Activated T-helper 1 cell treated with Interleukin-2 at 50 U/mL for 16 hours (primary cell): ENCODE data around the gene SPG7.
A peak's percentile ranks its signal among the peaks of the same experiment; 100 is the strongest.
"Not testable (repeated sequence)": the region's sequence is repeated elsewhere in the genome, so short reads cannot be mapped to it uniquely, and the experiment has no call there.

Experiments
- DNase-seq: peaks from one replicate; pipeline ENCODE4 v3.0.0-alpha.2; 2020; ENCODE audit warnings: low read depth

Gene SPG7

DNA sequence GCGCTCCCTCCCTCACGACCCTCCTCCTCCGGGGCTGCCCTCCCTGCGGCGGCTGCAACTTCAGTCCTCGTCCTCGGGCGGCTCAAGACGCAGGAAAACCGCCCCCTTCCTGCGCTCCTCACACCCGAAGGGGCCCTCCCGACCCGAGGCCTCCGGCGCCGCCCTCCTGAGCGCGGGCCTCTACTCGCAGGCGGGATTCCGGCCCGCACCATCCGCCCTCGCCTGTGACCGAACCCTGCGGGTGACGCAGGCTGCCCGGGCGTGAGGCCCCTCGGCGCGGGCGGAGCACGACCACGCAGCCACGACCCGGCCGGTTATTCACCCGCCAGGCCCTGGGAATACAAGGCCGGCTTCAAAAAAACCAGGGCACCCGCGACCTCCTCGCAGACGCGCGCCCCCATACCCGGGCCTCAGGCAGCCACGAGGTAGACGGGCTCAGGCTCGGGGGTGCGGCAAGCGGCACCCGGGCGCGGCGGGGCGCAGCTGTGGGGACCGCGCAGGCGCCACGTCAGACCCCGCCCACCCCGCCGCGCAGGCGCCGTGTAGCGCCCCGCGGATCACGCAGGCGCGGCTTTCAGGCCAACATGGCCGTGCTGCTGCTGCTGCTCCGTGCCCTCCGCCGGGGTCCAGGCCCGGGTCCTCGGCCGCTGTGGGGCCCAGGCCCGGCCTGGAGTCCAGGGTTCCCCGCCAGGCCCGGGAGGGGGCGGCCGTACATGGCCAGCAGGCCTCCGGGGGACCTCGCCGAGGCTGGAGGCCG is at the start of gene SPG7:
Gene SPG7, plus strand, starts transcription at position 570 of the 757 bp plus-strand sequence. Its CDS starts 15 bp downstream, at position 585.
- peak; percentile 91 for DNase-seq

DNA sequence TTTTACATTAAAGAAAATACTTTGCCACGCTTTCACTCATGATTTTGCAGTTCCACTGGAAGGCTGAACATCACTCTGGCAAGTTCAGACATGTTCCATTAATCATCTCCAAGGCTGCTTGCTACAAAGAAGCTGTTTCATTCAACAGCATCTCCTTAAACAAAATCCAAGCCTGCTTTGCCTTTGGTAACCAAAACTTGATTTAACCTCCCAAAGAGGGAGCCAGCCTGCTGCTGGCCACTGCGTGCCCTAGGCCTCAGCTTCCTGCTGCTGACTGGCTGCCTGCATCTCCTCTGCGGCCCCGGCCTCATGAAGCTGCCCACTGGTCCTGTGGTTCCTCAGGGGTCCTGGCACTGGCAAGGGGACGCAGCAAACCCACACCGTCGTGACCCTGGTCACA is 49.7 kb upstream of the SPG7 start:
- no peak for DNase-seq

DNA sequence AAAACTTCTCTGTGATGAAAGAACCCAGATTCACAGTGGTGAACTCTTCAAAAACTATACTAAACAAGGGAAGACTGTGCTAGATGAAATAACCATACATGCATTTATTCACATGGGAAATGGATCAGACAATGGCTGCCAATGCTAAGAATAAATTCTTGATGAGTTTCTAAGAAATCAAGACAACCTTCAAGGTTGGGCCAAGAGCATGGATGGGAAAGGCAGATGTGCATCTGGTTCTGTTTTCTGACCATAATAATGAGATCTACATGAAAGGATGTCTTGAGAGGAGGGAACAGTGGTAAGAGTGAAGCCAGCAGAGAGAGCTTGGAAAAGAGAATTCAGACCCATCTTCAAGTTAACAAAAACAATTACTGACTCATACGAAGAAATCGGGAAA is 49.2 kb upstream of the SPG7 start:
- DNase-seq, result no peak

DNA sequence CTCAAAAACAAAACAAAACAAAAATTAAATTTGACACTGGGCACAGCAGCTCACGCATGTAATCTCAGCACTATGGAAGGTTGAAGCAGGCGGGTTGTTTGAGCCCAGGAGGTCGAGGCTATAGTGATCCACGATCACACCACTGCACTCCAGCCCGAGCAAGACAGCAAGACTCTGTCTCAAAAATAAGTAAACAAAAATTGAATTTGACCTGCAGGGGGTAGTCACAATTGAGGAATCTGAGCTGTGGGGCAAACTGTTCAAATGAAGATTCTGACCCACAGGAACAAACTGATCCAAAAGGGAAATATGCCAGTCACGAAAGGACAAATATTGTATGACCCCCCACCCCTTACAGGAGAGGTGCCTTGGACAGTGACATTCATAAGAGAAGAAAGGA is 47.6 kb upstream of the SPG7 start:
- no peak for DNase-seq

DNA sequence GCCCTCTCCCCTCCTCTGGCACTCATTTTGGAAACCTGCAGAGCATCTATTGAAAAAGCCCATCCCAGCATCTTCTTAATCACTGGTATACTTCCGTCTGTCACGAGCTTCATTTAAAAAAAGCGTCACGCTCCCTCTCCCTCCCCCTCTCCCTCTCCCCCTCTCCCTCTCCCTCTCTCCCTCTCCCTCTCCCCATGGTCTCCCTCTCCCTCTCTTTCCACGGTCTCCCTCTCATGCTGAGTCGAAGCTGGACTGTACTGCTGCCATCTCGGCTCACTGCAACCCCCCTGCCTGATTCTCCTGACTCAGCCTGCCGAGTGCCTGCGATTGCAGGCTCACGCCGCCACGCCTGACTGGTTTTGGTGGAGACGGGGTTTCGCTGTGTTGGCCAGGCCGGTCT is 46.3 kb upstream of the SPG7 start:
- not testable (repeated sequence) for DNase-seq

DNA sequence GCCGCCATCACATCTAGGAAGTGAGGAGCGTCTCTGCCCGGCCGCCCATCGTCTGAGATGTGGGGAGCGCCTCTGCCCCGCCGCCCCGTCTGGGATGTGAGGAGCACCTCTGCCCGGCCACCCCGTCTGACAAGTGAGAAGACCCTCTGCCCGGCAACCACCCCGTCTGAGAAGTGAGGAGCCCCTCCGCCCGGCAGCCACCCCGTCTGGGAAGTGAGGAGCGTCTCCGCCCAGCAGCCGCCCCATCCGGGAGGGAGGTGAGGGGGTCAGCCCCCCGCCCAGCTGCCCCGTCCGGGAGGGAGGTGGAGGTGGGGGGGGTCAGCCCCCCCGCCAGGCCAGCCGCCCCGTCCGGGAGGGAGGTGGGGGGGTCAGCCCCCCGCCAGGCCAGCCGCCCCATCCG is 45.6 kb upstream of the SPG7 start:
- DNase-seq, result not testable (repeated sequence)

DNA sequence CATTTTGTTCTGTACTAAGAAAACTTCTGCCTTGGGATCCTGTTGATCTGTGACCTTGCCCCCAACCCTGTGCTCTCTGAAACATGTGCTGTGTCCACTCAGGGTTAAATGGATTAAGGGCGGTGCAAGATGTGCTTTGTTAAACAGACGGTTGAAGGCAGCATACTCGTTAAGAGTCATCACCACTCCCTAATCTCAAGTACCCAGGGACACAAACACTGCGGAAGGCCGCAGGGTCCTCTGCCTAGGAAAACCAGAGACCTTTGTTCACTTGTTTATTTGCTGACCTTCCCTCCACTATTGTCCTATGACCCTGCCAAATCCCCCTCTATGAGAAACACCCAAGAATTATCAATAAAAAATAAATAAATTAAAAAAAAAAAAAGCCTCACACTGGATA is 44.9 kb upstream of the SPG7 start:
- DNase-seq, result not testable (repeated sequence)

DNA sequence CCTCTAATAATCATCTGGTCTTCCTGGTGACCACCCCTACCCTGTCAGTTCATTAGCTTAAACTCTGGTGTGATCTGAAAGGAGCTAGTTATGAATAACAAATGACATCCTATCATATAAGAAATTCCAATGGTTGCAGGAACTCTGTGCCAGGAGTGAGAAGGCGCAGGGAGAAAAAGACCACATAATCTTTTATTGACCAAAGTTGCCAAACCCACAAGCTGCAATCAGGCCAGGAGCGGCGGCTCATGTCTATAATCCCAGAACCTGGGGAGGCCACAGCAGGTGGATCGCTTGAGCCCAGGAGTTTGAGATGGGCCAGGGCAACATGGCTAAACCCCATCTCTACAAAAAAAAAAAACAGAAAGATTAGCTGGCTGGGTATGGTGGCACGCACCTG is 41.3 kb upstream of the SPG7 start:
- DNase-seq, result no peak

DNA sequence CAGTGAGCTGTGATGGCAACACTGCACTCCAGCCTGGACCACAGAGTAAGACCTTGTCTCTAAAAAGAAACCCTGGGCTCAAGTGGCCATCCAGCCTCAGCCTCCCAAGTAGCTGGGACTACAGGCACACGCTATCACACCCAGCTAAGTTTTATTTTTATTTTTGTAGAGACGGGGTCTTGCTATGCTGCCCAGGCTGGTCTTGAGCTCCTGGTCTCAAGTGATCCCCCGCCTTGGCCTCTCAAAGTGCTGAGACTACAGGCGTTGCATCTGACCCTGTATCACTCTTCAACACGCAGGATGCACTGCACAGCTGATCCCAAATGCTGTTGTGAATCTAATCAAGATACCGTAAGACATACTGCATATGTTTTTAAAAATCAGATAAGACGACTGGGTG is 40.8 kb upstream of the SPG7 start:
- no peak for DNase-seq

DNA sequence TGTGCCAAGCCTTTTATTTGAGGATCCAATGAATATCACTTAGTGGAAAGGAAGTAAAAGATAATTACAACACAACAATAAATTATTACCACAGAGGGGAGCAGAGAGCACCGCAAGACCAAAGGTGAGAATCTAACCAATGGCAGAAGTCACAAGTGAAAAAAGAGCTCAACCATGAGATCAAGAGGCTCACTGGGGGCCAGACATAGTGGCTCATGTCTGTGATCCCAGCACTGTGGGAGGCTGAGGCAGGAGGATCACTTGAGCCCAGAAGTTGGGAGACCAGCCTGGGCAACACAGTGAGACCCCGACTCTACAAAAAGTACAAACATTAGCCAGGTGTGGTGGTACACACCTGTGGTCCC is 35.5 kb upstream of the SPG7 start:
- DNase-seq, result no peak

DNA sequence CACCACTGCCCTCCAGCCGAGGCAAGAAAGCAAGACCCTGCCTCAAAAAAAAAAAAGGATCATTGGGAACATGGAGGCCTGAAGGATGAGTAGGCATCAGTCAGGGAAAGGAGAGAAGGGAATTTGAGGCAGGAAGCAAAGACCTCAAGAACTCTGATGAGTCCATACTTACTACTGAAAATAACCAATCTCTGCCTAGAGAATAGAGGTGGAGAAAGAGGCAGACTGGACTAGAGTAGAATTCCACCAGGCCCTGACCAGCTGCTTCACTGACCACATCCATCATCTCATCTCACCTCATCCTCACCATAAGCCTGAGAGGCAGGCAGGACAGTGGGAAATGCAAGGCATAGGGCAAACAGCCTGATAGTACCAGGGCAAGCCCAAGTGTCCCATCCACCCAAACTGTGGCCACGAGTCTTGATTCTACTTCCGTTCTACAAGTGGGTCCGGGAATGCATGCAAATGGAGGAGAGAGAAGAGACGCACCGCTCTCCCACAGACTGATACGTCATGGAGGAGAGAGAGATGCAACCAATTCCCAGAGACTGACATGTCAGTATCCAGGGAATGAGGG is 35.0 kb upstream of the SPG7 start:
- no peak for DNase-seq

DNA sequence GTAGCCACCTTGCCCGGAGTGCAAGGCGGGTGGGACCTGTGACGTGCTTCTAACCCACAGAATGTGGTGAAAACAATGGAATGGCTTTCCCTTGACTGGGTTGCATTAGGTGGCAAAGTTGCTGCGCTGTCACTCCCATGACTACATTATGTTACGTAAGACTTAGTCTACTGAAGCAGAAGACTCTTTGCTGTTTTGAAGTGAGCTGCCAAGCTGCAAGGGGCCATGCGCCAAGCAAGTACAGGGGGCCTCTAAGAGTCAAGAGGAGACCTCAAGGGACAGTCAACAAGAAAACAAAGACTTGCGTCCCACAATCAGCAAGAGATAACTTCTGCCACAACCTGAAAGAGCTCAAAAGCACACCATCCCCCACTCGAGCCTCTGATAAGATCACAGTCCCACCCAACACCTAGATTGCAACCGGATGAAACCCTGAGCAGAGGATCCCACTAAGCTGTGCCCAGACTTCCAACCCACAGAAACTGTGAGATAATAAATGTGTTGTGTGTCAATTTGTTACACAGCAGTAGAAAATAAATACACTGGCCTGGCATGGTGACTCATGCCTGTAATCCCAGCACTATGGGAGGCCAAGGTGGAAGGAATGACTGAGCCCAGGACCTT is 34.3 kb upstream of the SPG7 start:
- no peak for DNase-seq

DNA sequence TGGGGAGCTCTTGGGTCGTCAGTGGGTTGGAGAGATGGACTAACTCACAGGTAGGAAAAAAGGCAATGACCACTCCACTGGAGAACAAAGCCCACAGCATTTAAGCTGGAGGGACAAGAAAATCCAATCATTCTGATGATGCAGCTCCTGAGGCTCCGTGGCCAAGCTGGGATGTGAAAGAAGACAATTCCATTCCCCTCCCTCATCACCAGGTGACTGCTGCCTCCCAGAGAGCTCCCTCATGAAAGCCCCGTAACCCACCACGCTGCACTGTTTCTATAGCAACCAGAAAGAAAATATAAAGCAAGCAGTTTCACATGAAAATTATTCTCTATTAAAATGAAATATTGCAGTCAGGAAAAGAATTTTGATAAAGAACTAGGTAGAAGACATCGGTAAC is 33.1 kb upstream of the SPG7 start:
- DNase-seq, result no peak

DNA sequence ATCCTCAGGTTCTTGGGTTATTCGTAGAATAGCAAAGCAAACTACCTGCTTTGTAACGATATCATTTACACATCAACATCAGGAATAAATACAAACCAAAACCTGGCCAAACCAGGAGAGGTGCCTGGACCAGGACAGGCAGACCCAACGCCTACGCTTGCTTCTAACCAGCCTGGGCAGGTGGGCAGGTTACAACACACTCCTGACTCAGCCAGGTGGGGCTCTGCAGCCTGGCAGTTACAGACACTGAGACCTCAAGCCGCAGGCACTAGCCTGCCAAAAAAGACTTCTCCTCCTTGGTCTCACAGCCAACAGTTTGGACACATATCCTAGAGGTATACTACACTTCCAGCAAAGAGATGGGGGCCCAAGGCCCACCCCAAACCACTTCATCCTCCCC is 31.8 kb upstream of the SPG7 start:
- no peak for DNase-seq

DNA sequence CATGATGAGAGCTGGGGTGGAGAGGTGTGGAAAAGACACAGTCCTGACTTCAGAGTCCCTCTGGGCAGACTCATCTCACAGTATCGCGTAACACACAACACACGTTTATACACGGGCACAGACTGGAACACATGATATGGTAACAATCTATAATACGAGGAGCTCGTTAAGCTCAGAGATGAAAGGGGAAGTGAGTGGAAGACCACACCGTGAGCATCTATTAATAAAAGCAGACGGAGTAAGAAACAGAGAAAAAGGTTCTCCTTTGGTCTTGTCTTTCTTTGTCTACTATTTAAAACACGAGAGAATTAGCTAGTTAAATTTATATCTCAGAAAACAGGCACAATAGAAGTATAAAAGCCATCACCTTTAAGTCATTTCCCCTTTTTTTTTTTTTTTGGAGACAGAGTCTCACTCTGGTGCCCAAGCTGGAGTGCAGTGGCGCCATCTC is 31.4 kb upstream of the SPG7 start:
- no peak for DNase-seq

DNA sequence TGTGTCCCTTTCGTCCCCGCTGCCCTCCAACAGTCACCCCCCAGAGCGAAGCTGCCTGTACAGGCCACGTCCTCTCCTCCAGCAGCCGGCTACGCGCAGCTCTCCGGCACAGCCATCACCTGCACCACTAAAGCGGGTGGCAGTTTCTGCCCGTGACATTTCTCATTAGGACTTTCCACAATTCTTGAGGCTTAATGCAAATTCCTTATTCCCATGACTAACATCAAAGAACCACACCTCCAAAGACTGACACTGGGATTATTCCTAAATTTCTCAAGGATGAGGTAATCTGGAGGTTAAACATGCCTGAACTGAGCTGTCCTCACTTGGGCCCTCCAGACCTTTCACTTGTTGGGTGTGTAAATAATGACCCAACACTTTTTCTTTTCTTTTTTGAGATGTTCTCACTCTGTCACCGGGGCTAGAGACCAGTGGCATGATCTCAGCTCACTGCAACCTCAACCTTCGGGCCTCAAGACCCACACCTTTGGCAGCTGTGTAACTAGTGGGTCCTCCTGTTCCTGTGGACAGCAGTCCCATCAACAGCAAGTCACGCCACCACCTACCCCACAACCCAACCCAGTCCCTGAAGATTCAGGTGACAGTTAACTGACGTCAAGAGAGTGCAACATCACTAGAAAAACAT is 29.5 kb upstream of the SPG7 start:
- no peak for DNase-seq

DNA sequence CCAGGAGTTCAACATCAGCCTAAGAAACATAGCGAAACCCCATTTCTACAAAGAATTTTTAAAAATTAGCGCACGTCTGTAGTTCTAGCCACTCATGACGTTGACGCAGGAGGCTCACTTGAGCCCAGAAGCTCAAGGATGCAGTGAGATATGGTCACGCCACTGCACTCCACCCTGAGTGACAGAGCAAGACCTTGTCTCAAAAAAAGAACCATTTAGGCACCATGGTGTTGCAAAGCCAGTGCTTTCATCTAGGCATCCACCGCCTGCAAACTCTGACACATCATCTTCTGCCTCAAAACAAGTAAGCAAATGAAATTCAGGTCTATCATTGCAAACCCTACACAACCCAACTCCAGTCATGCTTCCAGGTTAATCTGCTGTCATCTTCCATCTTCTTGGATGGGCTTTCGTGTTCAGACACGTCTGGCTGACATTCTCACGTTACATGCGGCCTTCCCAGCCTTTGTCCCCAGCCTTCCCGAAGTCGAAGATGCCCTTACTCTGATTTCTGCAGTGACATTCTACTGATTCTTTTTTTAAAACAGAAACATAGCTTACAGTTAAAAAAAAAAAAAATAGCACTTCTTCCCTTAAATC is 26.7 kb upstream of the SPG7 start:
- no peak for DNase-seq

DNA sequence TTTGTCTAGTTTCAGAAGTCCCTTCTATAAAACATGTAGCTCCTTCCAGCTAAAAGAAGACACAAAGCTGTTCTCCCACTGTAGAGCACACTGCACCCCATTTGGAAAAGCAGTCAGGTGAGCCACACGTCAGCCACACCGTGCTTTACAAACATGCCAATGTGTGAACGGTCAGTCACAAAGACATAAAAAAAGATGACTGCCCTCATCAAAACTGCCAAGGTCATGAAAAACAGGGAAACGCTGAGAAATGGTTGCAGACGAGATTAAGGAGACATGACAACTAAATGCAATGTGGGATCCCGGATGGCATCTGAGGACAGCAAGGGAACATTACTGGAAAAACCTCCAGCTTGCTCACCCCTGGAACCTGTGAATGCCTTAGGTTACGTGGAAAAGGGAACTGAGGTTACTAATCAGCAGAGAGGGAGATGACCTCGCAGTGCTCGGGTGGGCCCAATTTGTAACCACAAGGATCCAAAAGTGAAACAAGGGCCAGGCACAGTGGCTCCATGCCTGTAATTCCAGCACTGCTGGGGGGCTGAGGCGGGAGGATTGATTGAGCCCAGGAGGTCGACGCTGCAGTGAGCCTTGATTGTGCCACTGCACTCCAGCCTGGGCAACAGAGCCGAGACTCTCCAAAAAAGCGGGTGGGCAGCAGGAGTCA is 25.9 kb upstream of the SPG7 start:
- no peak for DNase-seq

DNA sequence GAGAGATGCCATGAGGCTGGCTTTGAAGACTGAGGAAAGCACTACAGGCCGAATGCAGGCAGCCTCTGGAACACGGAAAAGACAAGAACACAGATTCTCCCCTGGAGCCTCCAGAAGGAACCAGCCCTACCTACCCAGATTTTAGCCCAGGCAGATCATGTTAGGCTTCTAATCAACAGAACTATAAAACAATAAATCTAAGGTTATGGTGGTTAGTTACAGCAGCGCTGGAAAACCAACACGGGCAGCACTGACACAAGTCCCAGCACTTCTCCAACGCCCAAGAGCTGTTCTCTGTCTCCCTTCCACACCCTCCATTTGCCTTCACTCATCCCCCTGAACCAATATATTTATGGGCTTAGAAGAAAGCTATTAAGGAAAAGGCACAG is 25.4 kb upstream of the SPG7 start:
- no peak for DNase-seq

DNA sequence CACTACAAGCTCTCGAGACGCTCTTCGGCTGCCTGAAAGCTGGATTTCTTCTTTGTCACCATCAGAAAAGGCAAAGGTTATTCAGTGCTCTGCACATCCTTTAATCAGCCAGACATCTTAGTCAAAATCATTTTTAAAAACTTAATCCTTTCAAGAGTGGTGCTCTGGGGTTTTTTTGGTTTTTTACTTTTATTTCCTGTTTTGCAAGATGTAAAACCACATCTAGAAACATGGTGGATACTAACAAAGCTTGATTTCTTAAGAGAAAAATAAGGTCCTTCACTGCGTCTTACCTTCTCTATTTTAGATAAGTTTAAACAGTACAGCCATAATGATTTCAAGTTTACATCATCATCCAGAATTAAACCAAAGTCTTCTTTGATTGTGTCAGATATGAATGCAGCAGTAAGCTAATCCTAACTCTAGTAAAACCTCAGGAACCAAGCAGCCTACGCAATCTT is 24.1 kb upstream of the SPG7 start:
- DNase-seq, result no peak

DNA sequence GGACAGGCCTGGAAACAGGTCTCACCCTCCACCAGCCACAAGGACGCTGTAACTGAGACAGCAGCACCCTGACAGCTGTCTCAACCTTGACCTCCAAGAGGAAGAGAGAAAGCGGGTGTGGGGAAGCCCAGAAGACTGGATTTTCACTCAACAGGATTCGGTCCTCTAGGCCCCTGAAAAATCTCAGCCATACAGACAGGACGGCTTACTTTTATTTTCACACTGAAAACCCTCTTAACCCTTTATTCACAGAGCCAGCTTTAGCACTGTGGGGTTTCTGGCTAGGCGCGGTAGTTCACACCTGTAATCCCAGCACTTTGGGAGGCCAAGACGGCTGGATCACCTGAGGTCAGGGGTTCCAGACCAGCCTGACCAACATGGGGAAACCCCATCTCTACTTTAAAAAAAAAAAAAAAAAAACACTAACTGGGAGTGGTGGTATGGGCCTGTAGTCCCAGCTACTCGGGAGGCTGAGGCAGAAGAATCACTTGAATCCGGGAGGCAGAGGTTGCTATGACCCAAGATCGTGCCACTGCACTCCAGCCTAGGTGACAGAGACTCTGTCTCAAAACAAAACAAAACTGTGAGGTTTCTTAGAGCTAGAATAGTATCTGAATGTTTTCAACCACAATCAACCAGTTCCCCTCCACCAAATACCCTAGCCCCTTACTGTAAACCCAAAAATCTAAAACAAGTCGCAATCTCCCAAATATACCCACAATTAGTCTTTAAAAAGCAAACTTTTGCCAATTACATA is 23.1 kb upstream of the SPG7 start:
- no peak for DNase-seq
